CD4-positive, CD25-positive, alpha-beta regulatory T cell (primary cell): ENCODE measurements around the gene ORAI1. TPM values are rescaled to one million over a fixed set of nuclear protein-coding genes. Genes with fewer than 3 reads are reported as not detected.
"Not testable (repeated sequence)": the region's sequence is repeated elsewhere in the genome, so short reads cannot be mapped to it uniquely, and the experiment has no call there.

Source experiments
- ATAC-seq, 2 donors: fragments of 150-1000 bp; cut with Tn5 transposase; one replicate each; pipeline ENCODE4 v1.10.0; 2021; ENCODE audit warnings: low read depth in 2 of 2, moderate number of reproducible peaks in 2 of 2, moderate library complexity in 1 of 2
- DNase-seq, 3 donors: peaks; one replicate each; pipeline versions ENCODE4 v3.0.0 to v3.0.0-alpha.2; 2012 to 2022; ENCODE audit warnings: mixed read lengths in 1 of 3
- H3K27ac ChIP-seq: one replicate; pipeline ENCODE4 v1.7.0; 2013; ENCODE audit warnings: mild to moderate bottlenecking, low read length; ENCODE audit not compliant: insufficient read depth, poor library complexity, severe bottlenecking
- H3K27me3 ChIP-seq: one replicate; pipeline ENCODE4 v1.7.0; 2013; ENCODE audit warnings: low read length; ENCODE audit not compliant: control insufficient read depth, insufficient read depth
- H3K36me3 ChIP-seq: one replicate; pipeline ENCODE4 v1.7.0; 2013; ENCODE audit warnings: mild to moderate bottlenecking, low read length, moderate library complexity; ENCODE audit not compliant: control insufficient read depth, insufficient read depth
- H3K4me1 ChIP-seq: 2 replicates; pipeline ENCODE4 v1.7.0; 2013; ENCODE audit warnings: mild to moderate bottlenecking, low read length; ENCODE audit not compliant: insufficient read depth, control insufficient read depth, poor library complexity, severe bottlenecking
- H3K4me3 ChIP-seq: one replicate; pipeline ENCODE4 v1.7.0; 2013; ENCODE audit warnings: low read depth, mild to moderate bottlenecking, low read length, moderate library complexity
- H3K9me3 ChIP-seq, 2 experiments: 1 replicate in 1 of 2; 2 replicates in 1 of 2; pipeline ENCODE4 v1.7.0; 2013; ENCODE audit warnings: low read length in 2 of 2, mild to moderate bottlenecking in 1 of 2, moderate library complexity in 1 of 2; ENCODE audit not compliant: control insufficient read depth in 2 of 2
- H3K27ac Mint-ChIP-seq, 3 donors: one replicate each; pipeline ENCODE4 v1.8.0; 2020 to 2022; ENCODE audit warnings: mild to moderate bottlenecking in 3 of 3, mixed read lengths in 3 of 3, moderate library complexity in 2 of 3
- H3K27me3 Mint-ChIP-seq: one replicate; pipeline ENCODE4 v1.8.0; 2022; ENCODE audit warnings: mild to moderate bottlenecking, mixed read lengths
- H3K36me3 Mint-ChIP-seq: one replicate; pipeline ENCODE4 v1.8.0; 2020; ENCODE audit warnings: mixed read lengths
- H3K4me1 Mint-ChIP-seq, 4 donors: one replicate each; pipeline ENCODE4 v1.8.0; 2020 to 2022; ENCODE audit warnings: mixed read lengths in 4 of 4, mild to moderate bottlenecking in 1 of 4
- H3K4me3 Mint-ChIP-seq, 4 donors: one replicate each; pipeline ENCODE4 v1.8.0; 2020 to 2022; ENCODE audit warnings: mild to moderate bottlenecking in 4 of 4, mixed read lengths in 4 of 4, moderate library complexity in 3 of 4
- H3K9me3 Mint-ChIP-seq, 7 donors: one replicate each; pipeline ENCODE4 v1.8.0; 2020 to 2022; ENCODE audit warnings: mixed read lengths in 7 of 7, mild to moderate bottlenecking in 3 of 7, moderate library complexity in 2 of 7
- polyA plus RNA-seq, 4 donors: library from polyadenylated mRNA; unstranded; fragments of 300-500 nt; fragmentation: Illumina TruSeq; gene quantifications; one replicate each; pipeline ENCODE4 v1.2.3, GENCODE V29; 2021
- total RNA-seq: library from RNA; stranded (reverse); gene quantifications from one replicate; pipeline ENCODE4 v1.2.3, GENCODE V29; 2022

The ORAI1 gene
- total and polyA plus RNA-seq, 5 donors from 2014 or later = 53.5 to 181 (median 168) TPM

- peaks cover 7 to 65% (median 34%) of the 10 kb centered on the region in 4 donors for H3K4me1 Mint-ChIP-seq
- peak overlapping the region in 1 of 4 donors; percentile 38 for H3K4me3 Mint-ChIP-seq
- H3K27me3 Mint-ChIP-seq = no peaks in the 10 kb centered on the region
- DNase-seq (no peak), ATAC-seq (no peak)
- no peak overlapping the region for H3K27ac ChIP-seq
- H3K4me1 ChIP-seq = peaks cover 37% of the 10 kb centered on the region
- H3K9me3 ChIP-seq = no peaks in the 10 kb centered on the region
- peaks cover 0 to 1% (median 0%) of the 10 kb centered on the region in 7 donors for H3K9me3 Mint-ChIP-seq
- H3K27me3 ChIP-seq = no peaks in the 10 kb centered on the region
- H3K36me3 Mint-ChIP-seq = peaks cover 4% of the 10 kb centered on the region
- H3K27ac Mint-ChIP-seq = peak overlapping the region in 2 of 3 donors; percentile 70 to 84
- H3K36me3 ChIP-seq = no peaks in the 10 kb centered on the region
- no peak overlapping the region for H3K4me3 ChIP-seq
These were observed 29.8 kb downstream of the ORAI1 start for GRCh38 chr12:121656122-121656521.

GRCh38 chr12:121657305-121658008, 31.1 kb downstream of the ORAI1 start:
- DNase-seq (peak in 1 of 3 donors; percentile 52), ATAC-seq (no peak)
- H3K27ac ChIP-seq = peak overlapping the region; percentile 23
- H3K36me3 Mint-ChIP-seq = peaks cover 4% of the 10 kb centered on the region
- peak overlapping the region; percentile 65 to 86 (median 74) for H3K4me3 Mint-ChIP-seq
- H3K27me3 ChIP-seq = no peaks in the 10 kb centered on the region
- no peaks in the 10 kb centered on the region for H3K27me3 Mint-ChIP-seq
- H3K36me3 ChIP-seq = no peaks in the 10 kb centered on the region
- no peak overlapping the region for H3K4me3 ChIP-seq
- no peaks in the 10 kb centered on the region for H3K9me3 ChIP-seq
- H3K4me1 ChIP-seq = peaks cover 37% of the 10 kb centered on the region
- H3K9me3 Mint-ChIP-seq = peaks cover 0 to 1% (median 0%) of the 10 kb centered on the region in 7 donors
- peak overlapping the region; percentile 88 to 98 (median 94) for H3K27ac Mint-ChIP-seq
- peaks cover 7 to 79% (median 38%) of the 10 kb centered on the region in 4 donors for H3K4me1 Mint-ChIP-seq

DNA sequence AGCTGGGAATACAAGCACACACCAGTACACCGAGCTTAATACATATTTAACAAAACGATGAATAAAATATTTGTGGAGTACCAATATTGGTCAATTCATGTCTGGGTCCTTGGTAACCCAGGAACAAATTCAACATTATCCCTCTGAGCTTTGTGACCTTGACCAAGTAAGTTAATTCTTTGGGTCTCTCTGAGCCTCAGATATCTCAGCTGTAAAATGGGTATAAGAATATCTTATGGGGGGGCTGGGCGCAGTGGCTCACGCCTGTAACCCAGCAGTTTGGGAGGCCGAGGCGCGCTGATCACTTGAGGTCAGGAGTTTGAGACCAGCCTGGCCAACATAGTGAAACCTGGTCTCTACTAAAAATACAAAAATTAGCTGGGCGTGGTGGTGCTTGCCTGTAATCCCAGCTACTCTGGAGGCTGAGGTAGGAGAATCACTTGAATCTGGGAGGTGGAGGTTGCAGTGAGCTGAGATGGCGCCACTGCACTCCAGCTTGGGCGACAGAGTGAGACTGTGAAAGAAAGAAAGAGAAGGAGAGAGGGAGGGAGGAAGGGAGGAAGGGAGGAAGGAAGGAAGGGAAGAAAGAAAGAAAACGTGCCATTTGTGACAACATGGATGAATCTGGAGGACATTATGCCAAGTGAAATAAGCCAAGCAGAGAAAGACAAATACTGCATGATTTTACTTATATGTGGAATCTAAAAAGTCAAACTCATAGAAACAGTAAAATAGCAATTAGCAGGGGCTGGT, 35.2 kb downstream of the ORAI1 start:
- not testable (repeated sequence) for H3K4me3 Mint-ChIP-seq, DNase-seq, H3K9me3 Mint-ChIP-seq, H3K4me3 ChIP-seq, H3K27ac ChIP-seq, H3K36me3 Mint-ChIP-seq, H3K27me3 Mint-ChIP-seq, ATAC-seq, H3K27me3 ChIP-seq, H3K9me3 ChIP-seq, H3K36me3 ChIP-seq
- peaks cover 52% of the 10 kb centered on the region for H3K4me1 ChIP-seq
- peak overlapping the region; percentile 86 to 98 (median 93) for H3K27ac Mint-ChIP-seq
- H3K4me1 Mint-ChIP-seq = peaks cover 19 to 89% (median 33%) of the 10 kb centered on the region in 4 donors

GRCh38 chr12:121663610-121663929, 37.2 kb downstream of the ORAI1 start:
- Mint-ChIP-seq H3K9me3 (no peaks in the 10 kb centered on the region), H3K4me3 (peak overlapping the region in 1 of 4 donors; percentile 86), H3K27ac (peak overlapping the region in 2 of 3 donors; percentile 59 to 75), H3K36me3 (no peaks in the 10 kb centered on the region), H3K4me1 (peaks cover 14 to 81% (median 20%) of the 10 kb centered on the region in 4 donors), H3K27me3 (no peaks in the 10 kb centered on the region)
- no peaks in the 10 kb centered on the region for H3K27me3 ChIP-seq
- DNase-seq (no peak), ATAC-seq (no peak)
- no peak overlapping the region for H3K27ac ChIP-seq
- H3K36me3 ChIP-seq = no peaks in the 10 kb centered on the region
- H3K4me1 ChIP-seq = peaks cover 45% of the 10 kb centered on the region
- H3K9me3 ChIP-seq = no peaks in the 10 kb centered on the region
- no peak overlapping the region for H3K4me3 ChIP-seq

DNA sequence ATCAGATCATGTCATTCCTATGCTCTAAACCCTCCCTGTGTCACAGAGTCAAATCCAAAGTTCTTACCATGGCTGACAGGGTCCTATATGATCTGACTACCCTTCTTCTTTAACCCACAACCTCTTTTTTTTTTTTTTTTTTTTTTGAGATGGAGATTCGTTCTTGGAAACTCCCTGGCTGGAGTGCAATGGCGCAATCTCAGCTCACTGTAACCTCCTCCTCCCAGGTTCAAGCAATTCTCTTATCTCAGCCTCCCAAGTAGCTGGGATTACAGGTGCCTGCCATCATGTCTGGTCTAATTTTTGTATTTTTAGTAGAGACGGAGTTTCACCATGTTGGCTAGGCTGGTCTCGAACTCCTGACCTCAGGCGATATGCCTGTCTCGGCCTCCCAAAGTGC, 40.5 kb downstream of the ORAI1 start:
- peaks cover 38% of the 10 kb centered on the region for H3K4me1 ChIP-seq
- not testable (repeated sequence) for DNase-seq, H3K4me3 ChIP-seq, H3K27me3 Mint-ChIP-seq, ATAC-seq, H3K36me3 ChIP-seq, H3K27me3 ChIP-seq, H3K36me3 Mint-ChIP-seq, H3K9me3 ChIP-seq, H3K9me3 Mint-ChIP-seq, H3K27ac ChIP-seq
- Mint-ChIP-seq H3K4me3 (peak overlapping the region in 2 of 4 donors; percentile 23 to 80), H3K27ac (peak overlapping the region in 2 of 3 donors; percentile 87 to 89), H3K4me1 (peaks cover 7 to 63% (median 16%) of the 10 kb centered on the region in 4 donors)

DNA sequence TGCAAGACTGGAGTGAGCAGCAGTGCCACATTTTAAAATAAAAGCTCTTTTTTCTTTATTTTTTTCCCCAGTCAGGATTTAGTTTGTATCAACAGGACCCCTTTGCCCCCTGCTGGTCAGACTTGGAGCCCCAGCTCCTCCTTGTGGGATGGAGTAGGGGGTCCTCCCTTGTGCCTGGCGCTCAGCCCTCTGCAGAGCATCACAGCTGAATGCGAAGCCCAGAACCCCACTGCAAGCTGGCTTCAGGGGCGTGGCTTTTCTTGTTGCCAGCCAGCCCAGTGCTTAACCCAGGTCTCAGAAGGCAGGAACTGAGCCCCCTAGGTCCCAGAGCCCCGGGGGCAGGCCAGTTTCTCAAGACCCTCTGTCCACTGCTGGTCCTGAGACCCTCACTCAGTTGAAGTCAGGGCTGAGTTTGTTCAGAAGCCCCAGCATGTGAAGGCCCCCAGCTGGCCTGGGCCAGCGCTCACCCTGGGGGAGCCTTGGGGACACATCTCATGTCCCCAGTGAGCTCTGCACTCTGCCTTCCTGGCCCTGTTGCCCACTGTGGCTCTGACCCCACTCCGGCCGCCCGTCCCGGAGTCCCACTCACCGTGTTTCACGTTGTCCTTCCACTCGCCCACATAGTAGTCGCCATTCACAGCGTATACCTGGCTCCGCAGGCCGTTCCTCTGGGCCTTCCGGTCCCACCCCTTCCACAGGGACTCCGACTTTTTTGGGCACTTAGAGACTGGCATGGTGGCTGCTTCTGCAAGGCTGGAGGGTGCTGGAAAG, 42.6 kb downstream of the ORAI1 start:
- no peaks in the 10 kb centered on the region for H3K36me3 Mint-ChIP-seq
- H3K27me3 Mint-ChIP-seq = peaks cover 7% of the 10 kb centered on the region
- DNase-seq (peak; percentile 30 to 61 (median 50)), ATAC-seq (no peak)
- Histone ChIP-seq H3K27ac (no peak overlapping the region), H3K4me1 (peaks cover 49% of the 10 kb centered on the region), H3K4me3 (no peak overlapping the region), H3K9me3 (no peaks in the 10 kb centered on the region), H3K27me3 (no peaks in the 10 kb centered on the region), H3K36me3 (no peaks in the 10 kb centered on the region)
- peak overlapping the region in 3 of 4 donors; percentile 56 to 83 (median 81) for H3K4me3 Mint-ChIP-seq
- H3K27ac Mint-ChIP-seq = peak overlapping the region in 2 of 3 donors; percentile 44 to 73
- H3K9me3 Mint-ChIP-seq = no peaks in the 10 kb centered on the region
- peaks cover 8 to 62% (median 19%) of the 10 kb centered on the region in 4 donors for H3K4me1 Mint-ChIP-seq

- no peak within 1 kb of the TSS for H3K4me3 ChIP-seq
- H3K4me1 Mint-ChIP-seq = peaks cover 8 to 57% (median 18%) of the 10 kb centered on the region in 4 donors
- no peaks in the 10 kb centered on the region for H3K27me3 ChIP-seq
- H3K4me3 Mint-ChIP-seq = peak within 1 kb of the TSS; percentile 16 to 84 (median 68)
- H3K27ac ChIP-seq = no peak within 1 kb of the TSS
- ATAC-seq (no peak), DNase-seq (no peak)
- H3K9me3 Mint-ChIP-seq = no peaks in the 10 kb centered on the region
- H3K36me3 Mint-ChIP-seq = no peaks in the 10 kb centered on the region
- H3K27ac Mint-ChIP-seq = peak within 1 kb of the TSS; percentile 44 to 73 (median 56)
- H3K4me1 ChIP-seq = peaks cover 43% of the 10 kb centered on the region
- peaks cover 7% of the 10 kb centered on the region for H3K27me3 Mint-ChIP-seq
- no peaks in the 10 kb centered on the region for H3K36me3 ChIP-seq
- H3K9me3 ChIP-seq = no peaks in the 10 kb centered on the region
These were observed 43.2 kb downstream of the ORAI1 start, which contains the start of gene MORN3 for GRCh38 chr12:121669521-121669900. Gene MORN3 (minus strand): TSS chr12:121669654. CDS start chr12:121669483, 171 bp downstream.
